Middle frontal gyrus (tissue), 1 donor: Measurements from ENCODE around the gene NME9.

Experiments used
- DNase-seq: peaks from one replicate; pipeline ENCODE4 v3.0.0-alpha.2; 2015; ENCODE audit warnings: low spot score; ENCODE audit errors: extremely low spot score

NME9 gene

GRCh38 chr3:138336454-138336999 is 6.9 kb upstream of the NME9 start:
- DNase-seq = no peak

- no peak for DNase-seq
These were observed 5.0 kb upstream of the NME9 start for GRCh38 chr3:138334608-138335007.

- DNase-seq = no peak
These were observed 2.9 kb upstream of the NME9 start for GRCh38 chr3:138332472-138333073.

DNA sequence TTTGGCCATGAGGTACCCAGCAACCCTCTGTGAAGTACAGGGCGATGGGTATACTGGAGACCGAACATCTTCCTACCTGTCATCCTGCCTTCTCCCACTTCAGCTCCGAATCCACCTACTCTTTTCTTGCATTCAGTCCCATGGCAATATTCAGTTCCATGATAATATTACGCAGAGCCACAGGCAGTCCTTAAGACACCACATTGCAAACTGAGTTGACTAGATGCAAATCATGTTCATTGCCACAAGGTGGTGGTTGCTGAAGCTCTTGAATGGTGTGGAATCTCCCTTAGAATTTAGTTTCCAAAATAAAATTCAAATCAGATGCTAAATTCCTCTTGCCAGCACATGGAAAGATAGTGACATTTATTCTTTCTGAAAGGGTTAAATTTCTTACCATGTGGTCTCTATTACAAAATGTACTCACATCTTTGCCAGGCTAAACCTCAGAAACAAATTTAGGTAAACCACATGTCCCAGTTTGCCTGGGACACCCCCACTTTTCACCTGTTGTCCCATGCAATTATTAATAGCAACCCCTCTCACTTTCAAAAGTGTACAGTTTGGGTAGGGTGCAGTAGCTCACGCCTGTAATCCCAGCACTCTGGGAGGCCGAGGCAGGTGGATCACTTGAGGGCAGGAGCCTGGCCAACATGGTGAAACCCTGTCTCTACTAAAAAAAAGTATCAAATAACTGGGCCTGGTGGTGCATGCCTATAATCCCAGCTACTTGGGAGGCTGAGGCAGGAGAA is 1.7 kb upstream of the NME9 start:
- DNase-seq = no peak

- DNase-seq = no peak
These were observed 288 bp upstream of the NME9 start for GRCh38 chr3:138329984-138330293.

DNA sequence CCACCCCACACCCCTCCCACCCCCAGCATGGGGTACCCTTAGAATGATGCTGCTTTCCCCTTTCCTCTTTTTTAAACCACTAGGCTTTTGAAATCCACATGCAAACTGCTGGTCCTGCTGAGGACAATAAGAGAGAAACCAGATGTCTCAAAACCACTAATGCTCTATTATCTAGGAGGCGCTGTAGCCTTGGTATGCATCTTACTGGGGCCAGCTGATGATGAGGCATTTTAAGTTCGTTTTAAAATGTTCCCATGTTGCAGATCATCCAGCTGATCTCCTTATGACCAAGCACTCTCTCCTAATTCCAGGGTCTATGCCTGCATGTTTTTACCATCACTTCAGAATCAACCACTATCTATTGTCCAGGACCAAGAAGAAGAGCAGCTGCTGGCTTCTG is 1.3 kb downstream of the NME9 start:
- DNase-seq = no peak

DNA sequence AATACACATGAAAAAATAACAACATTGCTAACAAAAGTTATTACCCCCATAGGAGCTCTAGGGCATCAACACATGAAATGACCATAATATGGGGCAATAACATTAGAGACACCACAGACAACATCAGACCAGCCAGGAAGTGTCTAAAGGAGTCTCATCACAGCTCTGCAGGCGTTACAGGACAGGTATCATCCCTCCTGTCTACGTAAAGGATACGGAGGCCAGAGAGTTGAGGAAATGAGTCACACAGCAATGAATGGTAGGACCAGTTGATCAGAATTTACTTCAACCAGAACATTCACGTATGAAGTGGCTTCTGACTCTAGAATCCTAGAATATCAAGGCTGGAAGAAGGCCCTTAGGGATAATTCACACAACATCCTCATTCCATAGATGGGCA is 1.8 kb downstream of the NME9 start:
- DNase-seq = no peak

DNA sequence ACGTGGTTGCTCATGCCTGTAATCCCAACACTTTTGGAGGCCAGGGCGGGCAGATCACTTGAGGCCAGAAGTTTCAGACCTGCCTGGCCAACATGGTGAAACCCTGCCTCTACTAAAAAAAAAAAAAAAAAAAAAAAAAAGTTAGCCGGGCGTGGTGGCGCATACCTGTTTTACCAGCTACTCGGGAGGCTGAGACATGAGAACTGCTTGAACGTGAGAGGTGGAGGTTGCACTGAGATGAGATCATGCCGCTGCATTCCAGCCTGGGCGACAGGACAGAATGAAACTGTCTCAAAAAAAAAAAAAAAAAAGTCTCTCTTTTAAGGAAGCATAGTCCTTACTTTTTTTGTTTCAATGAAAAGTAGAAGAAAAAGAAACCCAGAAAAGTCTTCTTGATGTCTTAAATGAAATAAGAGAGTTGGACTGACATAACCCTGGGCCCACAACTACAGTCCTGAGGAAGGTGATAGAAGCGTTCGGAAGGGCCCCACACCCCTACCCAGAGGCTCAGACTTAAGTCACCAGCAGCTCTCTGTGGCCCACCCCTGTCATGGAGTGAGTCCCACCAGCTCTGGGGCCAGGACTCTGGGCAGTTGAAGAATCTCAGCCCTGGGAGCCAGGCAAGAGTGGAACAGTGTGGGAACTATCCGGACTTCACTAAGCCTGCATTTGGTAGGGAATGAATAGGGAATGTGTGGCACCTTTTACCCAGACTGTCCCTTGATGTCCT is 2.6 kb downstream of the NME9 start:
- DNase-seq = no peak

GRCh38 chr3:138325990-138326389 is 3.7 kb downstream of the NME9 start:
- no peak for DNase-seq

GRCh38 chr3:138323971-138324370 is 5.7 kb downstream of the NME9 start:
- no peak for DNase-seq

DNA sequence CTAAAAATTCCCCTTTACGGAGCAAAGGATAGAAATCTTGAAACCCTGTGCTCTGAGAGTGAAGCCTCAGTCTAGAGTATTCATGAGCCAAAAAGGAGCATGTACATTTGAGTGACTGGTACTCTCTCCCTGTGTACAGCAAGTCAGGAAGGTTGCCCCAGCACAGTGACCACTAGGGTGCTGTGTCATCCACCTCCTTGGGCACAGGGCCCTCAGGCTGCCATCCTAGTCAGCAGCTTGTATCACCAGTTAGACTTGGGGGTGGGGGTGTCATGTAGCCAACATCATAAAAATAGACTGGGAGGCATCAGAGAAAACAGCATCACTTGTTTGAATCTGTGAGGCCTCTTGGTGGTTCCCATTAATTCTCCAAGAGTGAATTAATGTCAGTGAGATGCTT is 12.0 kb downstream of the NME9 start:
- no peak for DNase-seq

- no peak for DNase-seq
These were observed 14.9 kb downstream of the NME9 start for GRCh38 chr3:138314751-138315150.

- DNase-seq = no peak
These were observed 19.2 kb downstream of the NME9 start for GRCh38 chr3:138310494-138310893.

DNA sequence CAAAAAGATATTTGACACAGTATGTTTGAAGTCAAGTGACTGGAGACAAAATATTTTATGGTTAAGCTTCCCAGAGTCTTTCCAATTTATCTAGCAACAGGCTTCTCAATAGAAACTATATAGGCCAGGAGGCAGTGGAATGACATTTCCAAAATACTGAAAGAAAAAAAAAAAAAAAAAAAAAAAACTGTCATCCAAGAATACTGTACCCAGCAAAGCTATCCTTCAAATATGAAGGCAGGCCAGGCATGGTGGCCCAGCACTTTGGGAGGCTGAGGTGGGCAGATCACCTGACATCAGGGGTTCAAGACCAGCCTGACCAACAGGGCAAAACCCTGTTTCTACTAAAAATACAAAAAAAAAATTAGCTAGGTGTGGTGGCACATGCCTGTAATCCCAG is 20.9 kb downstream of the NME9 start:
- DNase-seq = no peak

GRCh38 chr3:138307899-138308298 is 21.8 kb downstream of the NME9 start:
- no peak for DNase-seq

- DNase-seq = no peak
These were observed 26.2 kb downstream of the NME9 start for GRCh38 chr3:138303474-138303873.

DNA sequence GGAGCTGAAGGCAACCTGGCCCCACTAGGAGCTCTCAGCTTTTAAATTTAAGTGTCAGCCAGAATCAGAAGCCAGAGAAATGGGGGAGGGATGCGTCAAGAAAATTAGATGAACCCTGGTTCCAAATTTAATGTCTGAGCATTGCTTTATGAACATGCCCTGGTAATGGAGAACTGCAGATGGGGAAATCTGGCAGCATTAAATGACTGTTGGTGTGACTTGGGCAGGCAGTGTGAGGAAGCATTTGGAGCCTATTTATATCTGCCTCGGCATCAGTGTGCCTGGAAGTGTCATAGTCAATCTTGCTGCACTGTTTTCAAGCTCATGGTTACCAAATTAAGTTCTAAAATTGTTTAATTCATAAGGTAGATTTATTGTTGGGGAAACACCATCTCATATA is 29.0 kb downstream of the NME9 start:
- DNase-seq = peak; percentile 46

- DNase-seq = no peak
These were observed 31.8 kb downstream of the NME9 start for GRCh38 chr3:138297876-138298275.

- DNase-seq = no peak
These were observed 32.5 kb downstream of the NME9 start for GRCh38 chr3:138297059-138297607.

DNA sequence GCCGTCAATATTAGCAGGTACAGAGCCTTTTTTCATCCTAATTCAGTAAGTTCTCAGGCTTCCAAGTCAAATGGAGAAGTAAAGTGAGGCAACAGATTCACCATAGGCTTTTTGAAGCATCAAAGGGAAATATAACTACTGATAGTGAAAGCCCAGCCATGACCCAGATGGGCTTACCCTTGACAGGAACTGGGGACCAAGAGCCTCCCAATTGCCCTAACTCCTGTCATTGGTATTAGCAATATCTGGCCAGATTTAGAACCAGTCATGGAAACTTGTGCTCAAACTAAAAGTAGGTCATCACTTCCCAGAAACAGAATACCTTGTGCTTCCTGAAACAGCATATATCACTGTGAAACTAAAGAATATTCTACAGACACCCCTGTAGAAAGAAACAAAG is 33.0 kb downstream of the NME9 start:
- no peak for DNase-seq

DNA sequence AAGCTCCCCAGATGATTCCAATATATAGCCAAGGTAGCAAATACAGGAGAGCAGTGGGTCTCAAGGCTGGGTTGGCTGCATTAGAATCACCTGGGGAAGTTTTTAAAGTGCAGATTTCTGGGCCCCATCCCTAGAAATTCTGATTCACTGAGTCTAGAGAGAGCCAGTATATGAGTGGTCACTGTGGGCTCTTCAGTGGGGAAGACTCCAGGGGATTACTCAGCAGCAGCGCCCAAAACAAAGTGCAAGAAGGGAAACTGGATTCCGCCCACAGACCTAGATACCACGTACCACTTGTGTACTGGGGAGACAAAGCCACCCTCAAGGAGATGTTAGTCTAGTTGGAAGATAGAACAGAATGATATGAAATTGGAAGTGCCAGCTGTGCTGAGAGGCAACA is 40.0 kb downstream of the NME9 start:
- no peak for DNase-seq

DNA sequence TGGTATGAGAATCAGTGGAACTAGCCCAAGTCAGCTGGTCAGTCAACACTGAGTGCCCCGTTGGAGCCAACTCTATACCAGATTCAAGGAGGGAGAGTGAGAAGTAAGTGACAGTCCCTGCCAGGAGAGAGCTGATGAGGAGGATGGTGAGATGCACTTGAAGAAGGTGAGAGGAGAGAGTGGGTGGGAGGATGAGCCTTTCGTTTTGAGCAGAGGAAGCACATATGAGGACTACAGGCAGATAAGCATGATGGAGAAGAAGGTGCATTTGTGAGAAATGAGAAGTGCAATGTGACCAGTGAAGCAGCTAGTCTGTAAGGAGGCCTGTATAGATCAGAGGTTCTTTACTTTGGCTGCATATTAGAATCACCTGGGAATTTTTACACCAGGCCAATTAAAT is 40.4 kb downstream of the NME9 start:
- peak; percentile 6 for DNase-seq
